HG03060 (cell line): Measurements from ENCODE around the gene DYNLT4.
A peak's percentile ranks its signal among the peaks of the same experiment; 100 is the strongest.
"Not testable (repeated sequence)": the region's sequence is repeated elsewhere in the genome, so short reads cannot be mapped to it uniquely, and the experiment has no call there.

Experiments
- ATAC-seq: cut with Tn5 transposase; IDR thresholded peaks from one replicate; pipeline ENCODE4 v1.9.1; 2021; ENCODE audit warnings: low read depth, moderate number of reproducible peaks; ENCODE audit not compliant: unreplicated experiment

The DYNLT4 gene

GRCh38 chr1:44829506-44830384 lies 22.6 kb upstream of the DYNLT4 start:
- ATAC-seq: no peak

- no peak for ATAC-seq
These were observed 21.8 kb upstream of the DYNLT4 start for GRCh38 chr1:44828841-44829440.

DNA sequence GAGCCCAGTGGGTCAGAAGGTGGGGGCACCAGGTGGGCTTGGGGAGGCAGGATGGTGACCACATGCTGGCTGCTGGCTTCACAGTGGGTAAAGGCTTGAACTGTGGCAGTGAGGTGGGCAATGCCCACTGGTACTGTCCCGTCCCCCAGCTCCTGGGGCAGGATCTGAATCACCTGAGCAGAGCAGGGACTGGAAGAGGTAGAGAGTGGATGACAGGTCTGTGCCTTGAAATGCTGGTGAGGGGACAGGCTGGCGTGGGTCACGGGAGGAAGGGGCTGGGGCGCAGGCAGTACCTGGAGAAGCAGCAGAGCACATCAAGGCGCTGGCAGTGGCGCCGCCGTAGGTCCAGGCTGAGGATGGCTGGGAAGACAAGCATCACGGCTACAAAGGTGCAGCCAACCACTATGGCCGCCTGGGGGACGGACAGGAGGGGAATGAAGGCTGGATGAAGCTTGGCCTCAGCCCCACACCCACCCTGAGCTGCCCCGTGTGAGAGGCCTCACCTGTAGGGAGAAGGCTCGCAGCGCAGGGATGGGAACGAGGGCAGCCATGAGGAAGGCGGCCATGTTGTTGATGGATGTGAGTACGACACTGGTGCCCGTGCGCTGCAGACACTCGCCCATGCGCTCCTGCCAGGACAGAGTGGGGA lies 21.0 kb upstream of the DYNLT4 start:
- no peak for ATAC-seq

GRCh38 chr1:44827197-44828002 lies 20.2 kb upstream of the DYNLT4 start:
- no peak for ATAC-seq

DNA sequence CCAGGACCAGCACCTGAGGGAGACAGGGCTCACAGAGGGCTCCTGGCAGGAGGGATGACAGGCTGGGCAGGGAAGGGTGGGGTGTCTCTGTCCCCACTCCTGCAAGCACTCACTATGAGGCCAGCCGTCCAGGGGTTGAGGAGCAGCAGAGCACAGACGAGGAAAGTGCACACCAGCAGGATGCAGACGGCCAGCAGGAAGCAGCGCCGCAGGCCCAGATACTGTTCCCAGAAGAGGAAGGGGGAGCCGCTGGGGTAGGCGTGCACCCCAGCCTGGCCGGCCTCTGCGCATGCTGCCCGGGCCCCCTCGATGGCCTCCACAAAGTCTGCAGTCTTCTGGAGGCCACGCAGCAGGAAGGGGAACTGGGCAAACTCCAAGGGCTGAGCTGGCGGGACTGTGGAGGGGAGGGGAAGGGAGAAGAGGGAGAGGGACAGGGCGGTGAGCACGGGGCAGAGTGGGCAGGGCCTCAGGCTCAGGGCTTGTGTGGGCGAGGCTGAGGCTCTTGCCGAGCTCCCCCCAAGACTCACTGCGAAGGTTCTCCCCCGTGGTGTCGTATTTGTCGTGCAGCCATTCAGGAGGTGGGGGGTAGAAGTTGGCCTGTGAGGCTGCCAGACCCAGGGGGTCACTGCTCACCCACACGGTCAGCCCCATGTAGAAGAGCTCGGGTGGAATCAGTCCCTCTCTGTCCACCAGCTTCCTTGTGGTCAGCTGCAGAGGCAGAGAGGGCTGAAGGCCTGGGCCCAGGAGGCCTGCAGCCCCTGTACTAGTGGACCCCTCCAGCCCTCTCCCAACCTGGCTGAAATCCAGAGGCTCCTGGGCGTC lies 19.4 kb upstream of the DYNLT4 start:
- ATAC-seq: no peak

- ATAC-seq: not testable (repeated sequence)
These were observed 17.2 kb upstream of the DYNLT4 start for GRCh38 chr1:44824392-44824791.

DNA sequence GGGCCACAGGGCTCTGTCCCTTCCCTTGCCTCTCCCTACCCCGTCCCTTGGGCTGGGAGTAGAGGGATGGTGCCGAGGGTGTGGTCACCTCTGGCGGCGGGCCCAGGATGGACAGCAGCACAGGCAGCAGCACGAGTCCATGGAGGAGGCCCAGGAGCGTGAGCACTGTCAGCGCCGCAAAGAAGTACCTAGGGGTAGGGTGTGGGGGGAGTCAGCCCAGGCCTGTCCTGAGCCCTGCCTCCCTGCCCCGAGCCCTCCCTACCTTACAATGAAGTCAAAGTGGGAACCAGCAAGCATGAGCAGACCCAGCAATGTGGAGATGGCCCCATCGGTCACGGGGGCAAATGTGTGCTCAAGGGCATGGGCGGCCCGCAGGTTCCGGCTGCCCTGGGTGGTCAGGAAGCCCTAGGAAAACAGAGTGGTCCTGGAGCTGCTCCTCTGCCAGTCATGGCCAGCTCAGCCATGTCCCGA lies 15.9 kb upstream of the DYNLT4 start:
- no peak for ATAC-seq

DNA sequence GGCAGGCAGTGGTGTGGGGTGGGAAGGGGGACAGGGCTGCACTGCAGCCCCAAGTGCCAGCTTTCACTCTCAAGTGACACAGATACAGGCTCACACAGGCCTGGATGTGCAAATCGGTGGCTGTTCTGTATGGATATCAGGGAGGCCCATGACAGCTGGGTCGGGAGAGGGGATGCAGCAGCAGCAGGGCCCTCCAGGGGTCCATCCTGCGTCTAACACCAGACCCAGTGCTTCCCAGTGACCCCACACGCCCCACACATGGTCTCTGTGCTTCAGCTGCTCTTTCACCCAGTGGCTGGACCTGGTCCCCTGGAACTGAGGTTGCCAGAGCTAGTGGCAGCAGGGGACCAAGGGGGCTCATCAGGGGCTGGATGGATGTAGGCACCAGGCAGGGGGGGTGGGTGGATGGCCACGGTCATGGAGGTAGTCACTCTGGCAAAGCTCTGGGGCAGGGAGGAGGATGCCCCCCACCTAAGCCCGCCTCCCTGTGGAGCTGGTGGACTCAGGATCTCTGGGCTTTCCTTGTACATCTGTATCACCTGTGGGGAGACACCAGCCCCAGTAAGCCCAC lies 15.1 kb upstream of the DYNLT4 start:
- ATAC-seq: no peak

DNA sequence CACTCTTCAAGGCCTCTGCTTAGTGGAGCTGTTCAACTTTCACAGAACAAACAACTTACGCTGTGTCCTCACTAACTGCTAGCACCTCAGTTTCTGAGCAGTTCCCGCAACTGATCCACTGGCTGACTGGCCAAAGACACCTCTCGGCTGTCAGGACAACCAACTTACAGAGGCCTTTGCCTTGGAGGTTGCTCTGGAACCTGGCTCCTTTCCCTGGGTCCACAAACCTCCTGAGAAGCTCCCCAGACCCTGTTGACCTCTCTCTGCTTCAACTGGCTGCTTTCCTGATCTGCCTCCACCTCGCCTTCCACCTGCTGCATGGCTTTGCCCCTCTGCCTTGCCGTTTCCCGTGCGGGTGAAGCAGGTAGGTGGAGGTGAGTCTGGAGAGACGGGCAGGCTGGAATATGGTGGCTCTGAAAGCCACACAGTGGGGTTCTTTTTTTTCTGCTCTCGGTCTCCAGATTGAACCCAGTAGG lies 14.1 kb upstream of the DYNLT4 start:
- ATAC-seq: no peak

DNA sequence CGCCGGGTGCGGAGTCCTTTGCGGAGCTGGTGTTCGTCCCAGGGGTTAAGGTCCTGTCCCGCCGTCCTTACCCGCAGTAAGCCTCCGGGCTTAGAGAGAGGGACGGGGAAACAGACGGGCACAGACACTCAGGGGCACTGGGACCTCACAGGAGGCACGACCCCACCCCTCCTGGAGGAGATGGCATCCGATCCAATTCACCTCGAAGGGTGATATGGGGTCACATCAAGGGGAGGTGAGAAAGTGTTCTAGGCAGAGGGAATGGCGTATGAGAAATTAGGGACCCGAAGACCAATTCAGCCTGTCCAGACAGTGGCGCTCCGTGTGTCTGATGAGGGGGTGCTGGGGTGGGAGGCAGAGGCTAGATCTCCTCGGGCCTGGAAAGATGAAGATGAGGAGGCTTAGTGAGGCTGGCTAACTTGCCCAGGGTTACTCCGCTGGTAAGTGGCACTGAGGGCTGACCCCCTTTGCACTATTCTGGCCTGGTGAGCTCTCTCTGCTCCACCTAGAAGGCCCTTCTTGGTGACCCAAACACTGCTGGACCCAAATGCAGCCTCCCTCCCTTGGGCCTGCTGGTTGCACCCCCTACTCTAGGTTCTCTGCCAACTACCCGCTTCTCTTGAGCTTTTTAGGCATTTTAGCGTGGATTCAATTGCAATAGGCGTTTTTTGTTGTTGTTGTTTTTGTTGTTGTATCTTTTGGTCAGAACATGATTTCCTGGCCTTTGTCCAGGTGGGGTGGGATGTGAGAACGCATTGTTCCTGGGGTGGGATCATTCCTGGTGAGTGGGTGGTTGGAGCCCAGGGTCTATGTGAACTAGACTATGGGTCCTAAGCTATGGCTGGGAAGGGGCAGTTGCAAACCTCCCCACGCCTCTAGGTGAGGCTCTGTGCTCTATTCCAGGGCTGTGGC lies 13.4 kb upstream of the DYNLT4 start:
- no peak for ATAC-seq

GRCh38 chr1:44819608-44820327 lies 12.6 kb upstream of the DYNLT4 start:
- peak; percentile 51 for ATAC-seq

DNA sequence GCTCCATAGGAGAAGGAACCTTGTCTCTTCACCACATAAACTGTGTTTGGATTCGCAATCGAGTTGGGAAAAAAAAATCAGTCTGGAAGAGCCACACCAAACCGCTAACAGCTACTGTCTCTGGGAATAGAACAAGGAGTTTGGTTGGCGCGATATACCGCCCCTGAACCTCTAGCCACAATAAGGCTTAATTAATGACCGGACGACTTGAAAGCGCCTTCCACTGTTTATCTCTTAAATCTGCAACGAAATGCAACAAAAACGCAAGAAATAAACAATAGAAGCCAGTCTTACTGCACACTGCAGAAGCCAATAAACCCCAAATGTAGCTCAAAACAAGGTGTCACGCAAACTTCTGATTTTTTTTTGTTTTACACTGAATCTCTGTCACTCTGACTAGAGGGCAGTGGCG lies 12.1 kb upstream of the DYNLT4 start:
- ATAC-seq: no peak

DNA sequence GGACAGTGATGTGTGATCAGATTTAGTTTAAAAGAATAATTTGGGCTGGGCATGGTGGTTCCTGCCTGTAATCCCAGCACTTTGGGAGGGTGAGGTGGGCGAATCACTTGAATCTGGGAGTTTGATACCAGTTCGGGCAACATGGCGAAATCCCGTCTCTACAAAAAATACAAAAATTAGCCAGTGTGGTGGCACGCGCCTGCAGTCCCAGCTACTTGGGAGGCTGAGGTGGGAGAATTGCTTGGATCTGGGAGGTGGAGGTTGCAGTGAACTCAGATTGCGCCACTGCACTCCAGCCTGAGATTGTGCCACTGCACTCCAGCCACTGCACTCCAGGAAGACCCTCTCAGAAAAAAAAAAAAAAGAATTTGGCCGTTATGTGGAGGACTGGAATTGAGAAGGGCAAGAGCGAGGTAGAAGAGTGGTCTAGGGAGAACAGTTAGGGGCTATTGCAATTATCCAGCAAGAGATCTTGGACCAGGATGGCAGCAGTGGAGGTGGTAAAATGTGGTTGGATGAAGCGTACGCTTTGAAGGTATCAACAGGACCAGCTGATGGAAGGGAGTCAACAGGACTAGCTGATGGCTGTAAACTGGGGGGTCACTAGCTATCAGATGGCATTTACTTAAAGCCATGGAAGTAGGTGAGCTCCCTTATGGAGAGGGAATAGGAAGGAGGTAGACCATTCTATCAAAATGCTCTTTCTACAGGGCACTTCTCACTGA lies 10.8 kb upstream of the DYNLT4 start:
- ATAC-seq: no peak

DNA sequence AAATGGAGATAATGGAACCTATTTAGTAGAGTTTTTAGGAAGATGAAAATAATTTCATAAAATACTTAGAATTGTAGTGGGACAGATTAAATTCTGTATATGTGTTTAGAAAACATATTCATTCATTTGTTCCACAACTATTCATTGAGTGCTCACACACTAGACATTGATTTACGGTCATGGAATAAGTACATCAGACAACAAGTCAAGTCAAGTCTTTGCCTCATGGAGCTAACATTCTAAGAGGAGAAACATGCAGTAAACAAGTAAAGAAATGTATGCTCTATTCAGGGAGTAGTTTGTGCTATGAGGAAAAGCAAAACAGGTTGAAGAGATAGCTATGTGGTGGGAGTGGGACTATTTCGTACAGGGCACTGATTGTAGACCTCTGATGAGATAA lies 10.2 kb upstream of the DYNLT4 start:
- ATAC-seq: no peak

DNA sequence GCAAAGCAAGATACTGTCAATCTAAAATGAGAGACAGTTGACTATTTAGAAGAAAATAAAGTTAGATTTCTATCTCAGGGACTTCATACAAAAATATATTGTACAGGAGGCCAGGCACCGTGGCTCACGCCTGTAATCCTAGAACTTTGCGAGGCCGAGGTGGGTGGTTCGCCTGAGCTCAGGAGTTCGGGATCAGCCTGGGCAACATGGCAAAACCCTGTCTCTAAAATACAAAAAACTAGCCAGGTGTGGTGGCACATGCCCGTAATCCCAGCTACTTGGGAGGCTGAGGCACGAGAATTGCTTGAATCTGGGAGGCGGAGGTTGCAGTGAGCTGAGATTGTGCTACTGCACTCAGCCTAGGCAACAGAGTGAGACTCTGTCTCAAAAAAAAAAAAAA lies 8.8 kb upstream of the DYNLT4 start:
- not testable (repeated sequence) for ATAC-seq

GRCh38 chr1:44812822-44813543 lies 5.8 kb upstream of the DYNLT4 start:
- ATAC-seq: no peak
